HG03139 (cell line): ENCODE measurements around the gene IQCN.

Experiments
- ATAC-seq: cut with Tn5 transposase; IDR thresholded peaks from one replicate; pipeline ENCODE4 v1.9.1; 2021; ENCODE audit not compliant: unreplicated experiment

The IQCN gene

DNA sequence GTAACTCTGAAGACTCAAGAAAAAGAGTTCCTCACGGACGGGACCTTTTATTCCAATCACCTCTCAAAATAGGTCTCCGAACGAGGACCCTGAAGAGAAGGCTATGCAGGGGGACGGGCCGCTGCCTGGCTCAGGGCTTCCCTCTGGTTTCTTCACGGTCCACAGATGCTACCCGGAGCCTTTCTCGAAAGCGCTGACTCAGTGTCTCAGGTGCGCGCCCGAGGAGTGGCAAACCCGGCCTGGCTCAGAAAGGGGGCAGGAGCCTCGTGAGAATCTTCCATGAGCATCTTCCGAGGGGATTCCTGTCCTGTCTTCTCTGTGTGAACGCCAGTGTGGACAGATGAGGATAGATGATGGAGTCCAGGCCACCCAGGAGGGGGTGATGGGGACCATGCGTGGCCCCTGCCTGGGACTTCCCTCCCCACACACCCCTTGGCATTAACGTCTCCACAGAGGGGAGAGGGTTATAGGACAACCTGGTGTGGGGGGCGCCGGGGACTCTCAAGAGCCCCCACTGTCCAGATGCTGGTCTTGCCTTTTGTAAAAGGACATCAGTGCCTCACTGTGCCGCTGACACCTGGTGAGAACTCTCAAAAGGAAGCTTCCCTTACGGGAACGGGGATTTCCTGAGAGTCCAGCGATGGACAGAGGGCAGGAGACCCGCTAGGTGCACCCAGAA is 32.1 kb upstream of the IQCN start:
- no peak for ATAC-seq

DNA sequence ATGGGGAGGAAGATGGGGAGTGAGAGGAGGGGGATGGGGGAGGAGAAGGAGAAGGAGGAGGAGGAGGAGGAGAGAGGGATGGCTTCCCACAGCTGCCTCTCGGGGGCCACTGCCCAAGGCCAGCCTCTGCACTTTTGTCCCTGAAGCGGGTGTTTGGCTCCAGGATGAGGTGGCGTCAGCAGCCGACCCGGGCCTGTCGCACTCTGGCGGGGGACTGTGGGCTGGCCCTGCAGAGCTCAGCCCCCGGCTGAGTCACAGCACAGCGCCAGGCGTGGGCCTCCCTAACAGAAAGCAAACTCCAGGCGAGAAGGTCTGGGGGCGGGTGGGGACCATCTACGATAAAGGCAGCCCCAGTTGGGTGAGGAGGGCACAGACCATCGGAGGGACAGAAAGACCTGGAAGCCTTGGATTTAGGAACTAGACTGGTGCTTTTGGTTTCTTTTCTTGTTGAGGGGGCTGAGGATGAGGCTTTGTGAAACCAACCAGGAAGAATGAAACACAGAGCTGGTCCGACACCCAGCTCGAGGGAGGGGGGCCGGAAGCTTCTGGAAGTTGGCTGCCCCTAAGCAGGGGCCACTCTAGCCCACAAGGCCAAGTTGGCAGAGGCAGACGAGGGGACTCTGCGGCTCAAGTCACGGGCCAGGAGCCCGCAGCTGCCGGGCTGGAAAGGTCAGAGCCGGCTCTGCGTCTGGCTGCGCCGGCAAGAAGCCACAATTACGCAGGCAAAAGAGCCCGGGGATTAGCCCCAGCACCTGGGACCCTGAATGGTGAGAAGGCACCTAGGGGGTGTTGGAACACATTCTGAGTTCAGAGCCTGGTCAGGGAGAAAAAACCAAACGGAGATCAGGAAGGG is 30.4 kb upstream of the IQCN start:
- ATAC-seq = no peak

DNA sequence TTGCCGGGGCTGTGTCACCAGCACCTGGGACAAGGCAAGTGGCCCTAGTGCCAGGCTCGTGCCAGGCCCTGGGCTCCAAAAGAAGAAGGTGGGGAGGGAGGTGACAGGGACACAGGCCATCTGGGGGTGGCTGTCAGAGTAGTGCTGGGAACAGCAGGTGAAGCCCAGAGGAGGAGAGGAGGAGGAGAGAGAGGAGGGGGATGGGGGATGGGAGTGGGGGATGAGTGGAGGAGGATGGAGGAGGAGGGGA is 29.9 kb upstream of the IQCN start:
- ATAC-seq = no peak

DNA sequence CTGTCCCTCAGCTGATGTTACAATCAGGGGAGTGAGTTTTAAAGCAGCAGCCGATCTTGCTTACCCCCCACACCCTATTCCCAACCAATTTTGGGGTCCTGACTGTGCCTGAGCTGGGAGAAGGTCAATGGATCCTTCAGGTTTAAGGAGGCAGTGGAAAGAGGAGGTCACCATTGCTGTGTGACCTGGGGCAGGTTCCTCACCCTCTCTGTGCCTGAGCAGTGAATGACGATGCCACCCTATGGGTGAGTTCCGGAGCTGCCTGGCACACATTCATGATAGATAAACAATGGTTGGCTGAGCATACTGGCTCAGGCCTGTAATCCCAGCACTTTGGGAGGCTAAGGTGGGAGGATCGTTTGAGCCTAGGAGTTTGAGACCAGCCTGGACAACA is 27.5 kb upstream of the IQCN start:
- ATAC-seq = no peak

DNA sequence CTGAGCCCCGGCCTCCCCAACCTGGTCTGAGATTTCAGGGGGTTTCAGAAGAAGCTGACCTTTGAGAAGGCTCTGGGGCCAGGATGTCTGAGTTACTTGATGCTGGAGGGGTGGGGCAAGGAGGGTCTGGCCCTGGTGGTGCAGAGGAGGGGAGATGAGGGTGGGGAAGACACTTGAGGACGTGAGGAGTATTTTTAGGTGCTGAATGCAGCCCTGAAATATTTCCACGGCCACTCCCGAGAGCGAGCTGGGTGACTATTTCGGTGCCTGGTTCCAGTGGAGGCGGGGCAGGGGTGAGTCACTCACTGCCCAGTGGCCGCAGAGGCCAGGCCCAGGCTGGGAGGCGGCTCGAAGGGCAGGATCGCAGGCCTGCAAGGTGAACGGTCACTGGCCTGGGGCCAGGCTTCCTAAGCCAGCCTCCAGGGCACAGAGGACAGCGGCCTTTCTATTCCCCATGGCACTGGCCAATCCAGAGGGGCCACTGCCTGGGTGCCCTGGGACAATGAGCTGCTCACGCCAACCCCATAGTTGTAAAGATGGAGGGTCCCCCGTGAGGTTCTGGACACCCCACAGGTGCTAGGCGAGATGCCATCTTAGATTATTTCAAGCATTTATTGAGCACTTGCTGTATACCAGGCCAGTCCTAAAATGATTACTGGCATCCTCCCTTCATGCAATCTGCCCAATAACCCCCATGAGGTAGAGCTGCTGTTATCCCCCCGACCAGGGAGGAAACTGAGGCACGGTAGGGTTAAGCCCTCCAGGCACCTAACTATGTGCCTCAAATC is 26.9 kb upstream of the IQCN start:
- no peak for ATAC-seq

DNA sequence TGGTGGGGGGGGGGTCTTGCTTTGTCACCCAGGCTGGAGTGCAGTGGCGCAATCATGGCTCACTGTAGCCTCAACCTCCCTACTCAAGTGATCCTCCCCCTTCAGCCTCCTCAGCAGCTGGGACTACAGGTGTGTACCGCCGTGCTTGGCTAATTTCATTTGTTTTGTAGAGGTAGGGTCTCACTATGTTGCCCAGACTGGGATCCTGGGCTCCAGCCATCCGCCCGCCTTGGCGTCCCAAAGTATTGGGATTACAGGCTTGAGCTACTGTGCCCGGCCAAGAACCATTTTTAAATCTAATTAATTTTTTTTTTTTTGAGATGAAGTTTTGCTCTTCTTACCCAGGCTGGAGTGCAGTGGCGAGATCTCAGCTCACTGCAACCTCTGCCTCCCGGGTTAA is 25.4 kb upstream of the IQCN start:
- no peak for ATAC-seq

DNA sequence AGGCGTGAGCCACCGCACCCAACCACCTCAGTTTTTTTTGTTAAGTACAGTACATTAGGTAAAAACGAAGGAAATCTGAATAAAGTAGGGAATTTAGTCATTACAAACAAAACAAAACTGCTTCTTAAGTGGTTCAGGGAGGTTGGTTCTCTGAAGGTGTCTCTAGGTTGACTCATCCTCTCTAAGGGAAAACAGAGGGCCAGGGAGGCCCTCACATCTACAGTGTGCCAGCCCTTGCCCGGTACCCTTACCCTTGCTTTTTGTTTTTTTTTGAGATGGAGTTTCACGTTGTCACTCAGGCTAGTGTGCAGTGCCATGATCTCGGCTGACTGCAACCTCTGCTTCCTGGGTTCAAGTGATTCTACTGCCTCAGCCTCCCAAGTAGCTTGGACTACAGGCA is 24.3 kb upstream of the IQCN start:
- no peak for ATAC-seq

DNA sequence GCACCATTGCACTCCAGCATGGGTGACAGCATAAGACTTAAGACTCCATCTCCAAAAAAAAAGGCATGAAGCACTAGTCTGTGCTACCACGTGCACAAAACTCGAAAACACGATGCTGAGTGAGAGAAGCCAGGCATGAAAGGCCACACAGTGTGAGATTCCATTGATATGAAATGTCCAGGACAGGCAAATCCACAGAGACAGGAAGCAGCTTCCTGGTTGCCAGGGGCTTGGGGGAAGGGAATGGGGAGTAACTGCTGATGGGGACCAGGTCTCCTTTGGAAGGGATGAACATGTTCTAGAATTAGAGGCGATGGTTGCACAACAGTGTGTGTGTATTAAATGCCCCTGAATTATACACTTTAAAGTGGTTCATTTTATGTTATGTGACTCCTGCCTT is 23.1 kb upstream of the IQCN start:
- no peak for ATAC-seq

DNA sequence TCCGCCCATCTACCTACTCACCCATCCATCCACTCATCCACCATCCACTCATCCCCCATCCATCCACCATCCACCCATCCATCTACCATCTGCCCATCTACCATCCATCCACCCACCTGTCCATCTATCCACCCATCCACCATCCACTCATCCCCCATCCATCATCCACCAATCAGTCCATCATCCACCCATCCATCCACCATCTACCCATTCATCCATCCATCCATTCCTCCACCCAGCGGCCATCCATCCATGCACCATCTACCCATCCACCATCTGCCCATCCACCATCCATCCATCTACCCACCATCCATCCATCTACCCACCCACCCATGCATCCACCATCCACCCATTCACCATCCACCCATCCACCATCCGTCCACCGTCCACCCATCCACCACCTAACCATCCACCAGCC is 20.8 kb upstream of the IQCN start:
- ATAC-seq = no peak

DNA sequence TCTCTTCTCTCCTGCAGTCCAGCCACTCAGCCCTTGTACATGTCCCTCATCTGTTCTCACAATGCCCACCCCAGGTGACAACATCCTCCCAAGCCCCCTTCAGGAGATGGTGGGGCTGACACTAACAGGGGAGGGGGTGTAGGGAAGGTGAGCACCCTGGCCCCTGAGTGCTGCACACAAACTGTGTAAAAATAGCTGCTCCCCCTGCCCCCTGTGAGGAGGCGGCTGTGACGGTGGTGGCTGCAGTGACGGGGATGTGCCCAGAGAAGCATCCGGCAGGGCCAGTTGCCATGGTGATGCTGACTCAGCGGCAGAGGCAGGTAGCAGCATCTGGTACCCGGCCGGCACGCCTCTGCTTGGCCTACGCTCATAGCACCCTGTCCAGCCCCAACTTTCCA is 20.2 kb upstream of the IQCN start:
- ATAC-seq = no peak

DNA sequence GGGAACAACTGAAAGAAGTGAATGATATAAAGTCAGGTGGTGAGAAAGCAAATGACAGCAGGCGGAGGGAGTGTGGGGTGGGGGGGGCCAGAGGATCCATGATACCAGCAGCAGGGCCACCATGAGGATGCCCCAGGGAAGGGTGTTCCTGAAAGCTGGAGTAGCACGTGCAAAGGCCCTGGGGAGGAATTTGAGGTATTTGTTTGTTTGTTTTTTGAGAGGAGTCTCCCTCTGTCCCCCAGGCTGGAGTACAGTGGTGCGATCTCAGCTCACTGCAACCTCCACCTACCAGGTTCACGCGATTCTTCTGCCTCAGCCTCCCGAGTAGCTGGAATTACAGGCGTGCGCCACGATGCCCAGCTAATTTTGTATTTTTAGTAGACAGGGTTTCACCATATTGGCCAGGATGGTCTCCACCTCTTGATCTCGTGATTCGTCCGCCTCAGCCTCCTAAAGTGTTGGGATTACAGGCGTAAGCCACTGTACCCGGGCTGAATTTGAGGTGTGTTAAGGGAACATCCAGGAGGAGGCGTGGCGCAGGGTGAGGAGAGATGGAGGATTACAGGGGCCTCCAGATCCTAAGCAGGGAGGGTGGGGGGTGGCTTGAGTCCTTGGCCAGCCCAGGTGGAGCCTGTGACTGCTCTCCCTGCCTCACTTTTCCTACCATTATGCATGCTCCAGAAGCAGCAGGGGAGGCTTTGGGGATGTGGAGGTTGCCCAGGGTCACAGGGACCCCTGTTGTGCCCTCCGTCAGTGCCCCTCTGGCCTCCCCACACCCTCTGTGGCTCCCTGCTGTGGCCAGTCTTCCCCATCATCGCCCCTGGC is 19.6 kb upstream of the IQCN start:
- ATAC-seq = no peak

DNA sequence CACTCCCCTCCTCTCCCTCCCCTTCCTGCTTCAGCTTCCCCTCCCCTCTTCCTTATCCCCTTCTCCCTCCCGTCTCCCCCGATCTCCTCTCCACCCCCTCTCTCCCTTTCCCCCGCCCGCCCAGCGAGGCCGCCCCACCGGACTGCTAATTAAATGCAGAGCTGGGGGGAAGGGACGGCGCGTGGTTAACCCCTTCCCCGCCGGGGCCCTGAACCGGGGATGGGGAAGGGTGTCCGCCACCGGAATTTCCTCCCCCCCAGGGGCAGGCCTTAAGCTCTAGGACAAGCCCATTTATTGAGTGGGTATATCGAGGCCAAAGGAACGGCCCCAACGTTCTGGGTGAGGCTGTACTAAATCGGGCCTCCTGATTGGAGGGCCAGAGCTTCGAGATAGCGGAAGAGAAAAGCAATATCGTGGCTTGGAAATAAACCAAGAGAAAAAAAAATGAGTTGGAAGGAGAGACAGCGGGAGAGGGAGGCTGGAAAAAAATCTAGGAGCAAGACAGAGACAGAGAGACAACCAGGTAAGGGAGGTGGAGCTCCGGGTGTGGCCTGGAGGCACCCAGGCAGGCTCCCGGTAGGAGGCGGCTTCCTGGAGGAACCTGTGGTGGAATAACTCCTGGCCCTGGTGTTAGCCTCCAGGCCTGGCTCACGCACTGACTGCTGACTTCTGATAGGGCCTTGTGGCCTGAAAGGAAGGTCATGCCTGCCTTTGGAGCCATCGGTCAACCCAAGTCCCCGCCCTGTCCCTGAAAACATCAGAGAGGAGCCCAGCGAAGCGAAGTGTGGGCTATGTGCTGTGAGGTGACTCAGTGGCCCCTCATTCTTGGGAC is 18.8 kb upstream of the IQCN start:
- ATAC-seq = no peak

DNA sequence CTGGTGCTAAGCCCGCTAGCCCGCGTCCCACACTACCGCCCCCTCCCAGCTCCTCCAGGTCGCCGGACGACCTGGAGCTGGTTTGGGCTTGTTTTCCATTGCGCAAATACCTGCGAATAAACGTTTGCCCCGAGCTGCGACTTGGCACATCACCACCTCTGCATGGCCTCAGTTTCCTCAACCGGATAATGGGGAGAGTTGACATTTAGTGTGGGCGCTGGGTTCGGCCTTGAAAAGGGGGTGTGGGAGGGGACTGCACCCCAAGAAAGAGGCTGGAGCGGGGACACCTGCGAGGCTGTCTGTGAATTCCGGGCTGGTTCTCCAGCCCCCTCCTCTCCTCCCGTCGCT is 18.2 kb upstream of the IQCN start:
- no peak for ATAC-seq

DNA sequence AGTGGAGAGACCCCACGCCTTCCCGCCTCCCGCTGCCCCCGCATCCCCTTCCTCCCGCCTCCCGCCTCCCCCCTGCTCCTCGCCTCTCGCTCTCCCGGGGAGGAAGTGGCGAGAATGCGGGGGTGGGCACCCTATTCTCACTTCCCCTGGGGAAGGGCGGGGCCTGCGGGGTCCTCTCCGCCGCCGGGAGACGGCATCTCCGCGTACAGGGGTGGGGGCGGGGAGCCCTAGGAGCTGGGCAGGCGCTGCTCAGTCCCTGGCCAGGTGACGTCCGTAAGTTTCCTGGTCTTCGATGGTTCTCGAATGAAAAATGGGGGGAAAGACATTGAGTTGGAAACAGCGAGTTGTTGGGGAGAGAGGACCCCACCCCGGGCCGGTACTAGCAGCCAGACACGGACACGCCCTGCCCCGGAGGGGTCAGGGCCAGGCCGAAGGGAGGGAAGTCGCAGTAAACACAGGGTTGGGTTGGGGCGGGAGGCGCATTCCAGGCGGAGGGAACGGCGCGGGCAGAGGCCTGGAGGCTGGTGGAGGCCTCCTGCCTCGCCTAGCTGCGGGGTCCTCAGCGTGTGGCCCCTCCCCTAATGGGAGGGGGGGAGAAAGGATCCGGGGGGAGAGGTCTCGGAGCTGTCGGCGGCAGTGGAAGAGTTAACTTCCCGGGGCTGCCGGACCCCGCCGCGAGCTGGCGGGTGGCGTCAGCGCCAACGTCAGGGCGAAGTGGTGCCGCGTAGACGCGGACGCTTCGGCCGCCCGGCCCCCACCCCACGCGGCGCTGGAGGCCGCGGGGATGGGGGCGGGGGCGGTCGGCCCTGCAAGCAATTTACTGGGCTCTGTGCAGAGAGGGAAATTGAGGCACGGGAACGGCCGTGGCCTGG is 17.6 kb upstream of the IQCN start:
- ATAC-seq = peak; percentile 35

DNA sequence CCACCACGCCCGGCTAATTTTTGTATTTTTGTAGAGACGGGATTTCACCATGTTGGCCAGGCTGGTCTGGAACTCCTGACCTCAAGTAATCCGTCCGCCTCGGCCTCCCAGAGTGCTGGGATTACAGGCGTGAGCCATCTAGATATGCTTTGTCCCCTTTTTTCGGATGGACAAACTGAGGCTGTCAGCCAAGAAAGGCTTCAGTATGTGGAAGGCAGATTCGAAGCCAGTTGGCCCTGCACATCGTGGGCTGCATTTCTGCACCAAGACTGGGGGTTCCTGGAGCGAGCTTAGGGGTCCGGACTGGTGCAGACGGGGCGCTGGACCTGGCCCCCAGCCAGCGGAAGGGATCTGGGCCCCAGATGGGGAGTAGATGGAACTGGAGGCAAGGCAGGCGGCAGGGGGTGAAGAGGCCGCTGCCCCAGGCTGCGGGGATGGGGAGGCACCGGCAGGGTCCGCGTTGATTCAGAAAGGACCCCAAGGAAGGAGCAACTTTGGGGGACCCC is 16.8 kb upstream of the IQCN start:
- no peak for ATAC-seq

DNA sequence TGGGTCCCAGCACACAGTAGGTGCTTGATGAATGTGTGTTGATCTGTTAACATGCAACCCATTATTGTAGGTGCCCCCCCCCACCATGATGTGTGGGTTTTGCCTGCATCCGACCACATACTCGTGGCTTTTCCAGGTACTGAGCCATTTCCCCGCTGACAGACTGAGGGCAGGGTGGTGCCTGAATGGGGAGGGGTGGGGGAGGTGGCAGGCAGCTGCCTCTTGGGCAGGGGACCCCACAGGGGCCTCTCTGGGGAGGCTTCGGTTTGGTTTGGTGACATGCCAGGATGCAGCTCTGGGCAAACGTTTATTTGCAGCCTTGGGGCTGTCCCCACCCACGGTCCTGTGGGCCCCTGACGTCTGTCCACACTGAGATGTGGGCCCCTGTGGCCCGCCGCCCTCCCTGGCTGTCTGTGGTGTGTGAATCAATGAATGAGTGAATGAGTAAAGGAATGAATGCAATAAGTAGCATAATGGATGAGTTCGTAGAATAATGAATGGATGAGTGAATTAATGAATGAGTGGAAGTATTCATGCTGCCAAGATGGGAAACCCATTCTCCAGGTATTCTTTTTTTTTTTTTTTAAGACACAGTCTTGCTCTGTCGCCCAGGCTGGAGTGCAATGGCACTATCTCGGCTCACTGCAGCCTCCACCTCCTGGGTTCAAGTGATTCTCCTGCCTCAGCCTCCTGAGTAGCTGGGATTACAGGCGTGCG is 16.2 kb upstream of the IQCN start:
- no peak for ATAC-seq

DNA sequence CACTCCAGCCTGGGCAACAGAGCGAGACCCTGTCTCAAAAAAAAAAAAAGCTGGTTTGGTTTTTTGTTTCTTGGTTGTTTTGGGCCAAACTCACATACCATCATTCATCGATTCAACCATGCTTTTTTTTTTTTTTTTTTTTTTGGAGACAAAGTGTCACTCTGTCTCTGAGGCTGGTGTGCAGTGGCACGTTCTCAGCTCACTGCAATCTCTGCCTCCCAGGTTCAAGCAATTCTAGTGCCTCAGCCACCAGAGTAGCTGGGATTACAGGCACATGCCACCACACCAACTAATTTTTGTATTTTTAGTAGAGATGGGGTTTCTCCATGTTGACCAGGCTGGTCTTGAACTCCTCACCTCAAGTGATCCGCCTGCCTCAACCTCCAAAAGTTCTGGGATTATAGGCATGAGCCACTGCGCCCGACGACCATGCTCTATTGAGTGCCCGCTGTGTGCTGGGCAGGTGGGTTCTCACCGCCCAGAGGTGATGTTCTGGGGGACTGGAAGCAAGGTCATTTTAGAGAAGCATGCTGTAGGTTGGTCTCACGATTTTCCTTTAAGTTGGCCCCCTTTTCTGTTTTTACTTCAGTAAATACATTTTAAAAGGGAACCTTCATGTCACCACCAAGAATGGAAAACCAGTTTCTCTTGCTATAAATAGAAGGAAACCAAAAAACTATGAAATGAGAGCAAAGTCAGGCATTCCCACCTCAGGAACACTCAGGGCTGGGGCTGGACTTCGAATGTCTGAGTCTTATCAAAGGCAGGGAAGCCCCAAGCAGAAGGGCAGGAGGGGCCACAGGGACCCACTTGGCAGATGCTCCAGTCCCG is 15.4 kb upstream of the IQCN start:
- no peak for ATAC-seq
